ENCODE results near the gene PHLDA3.

PHLDA3 gene

DNA sequence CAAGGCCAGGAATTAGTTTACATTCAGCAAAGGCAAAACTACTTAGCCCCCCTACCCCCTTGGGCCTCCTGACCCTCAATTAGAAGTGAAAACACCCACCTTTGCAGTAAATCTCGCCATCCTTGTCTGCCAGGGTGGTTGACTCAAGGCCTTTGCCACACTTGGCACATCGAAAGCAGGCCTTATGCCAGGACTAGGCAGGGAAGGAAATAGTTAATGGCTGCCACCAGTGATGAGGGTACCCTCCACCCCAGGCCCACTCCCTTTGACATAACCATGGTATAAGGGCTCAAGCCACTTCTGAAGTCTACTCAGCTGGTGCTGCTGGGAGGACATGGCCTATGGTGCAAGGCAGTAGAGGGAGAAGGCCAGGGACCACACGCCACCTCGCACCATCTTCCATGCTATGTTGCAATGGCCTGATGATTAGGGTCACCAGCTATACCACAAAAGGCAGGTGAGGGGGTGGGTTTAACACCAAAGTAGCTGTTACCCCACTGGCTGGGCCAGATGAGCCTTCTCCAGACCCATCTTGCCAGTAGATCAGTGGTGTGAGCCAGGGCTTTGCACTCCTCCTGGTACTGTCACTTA, 16.3 kb upstream of the PHLDA3 start:
- no peak overlapping the region for H3K4me3 ChIP-seq (ENCODE audit: low read depth, low read length)
- ChIA-PET CTCF (interaction anchor here (1.3 to 14.9 kb wide), 2 partner anchors 19 to 29 kb away, joined by 6 to 471 read pairs; no protein-coding TSS in a partner anchor), POLR2A (no interaction called here)
- TF ChIP-seq ZNF48 (tag by site-specific recombination; IDR thresholded peaks at IDR 0.05) (no peak), ZNF10 (tag by site-specific recombination; IDR thresholded peaks at IDR 0.05) (no peak), ZIC2 (tag by site-specific recombination; IDR thresholded peaks at IDR 0.05) (no peak), ZBTB17 (tag by site-specific recombination; IDR thresholded peaks at IDR 0.05) (no peak), ZNF175 (tag by site-specific recombination; IDR thresholded peaks at IDR 0.05) (no peak), BCL11B (tag by site-specific recombination; IDR thresholded peaks at IDR 0.05; ENCODE audit: low read depth) (no peak), PBX3 (CRISPR knock-in tag; IDR thresholded peaks at IDR 0.05) (no peak), ZXDB (tag by site-specific recombination; IDR thresholded peaks at IDR 0.05) (no peak), ZNF610 (tag by site-specific recombination; IDR thresholded peaks at IDR 0.05; ENCODE audit: borderline replicate concordance) (no peak), FEZF1 (tag by site-specific recombination; IDR thresholded peaks at IDR 0.05) (no peak), ZNF223 (tag by site-specific recombination; IDR thresholded peaks at IDR 0.05) (no peak), HOXC10 (CRISPR knock-in tag; IDR thresholded peaks at IDR 0.05) (no peak)
- TF ChIP-seq, protein P1, sequence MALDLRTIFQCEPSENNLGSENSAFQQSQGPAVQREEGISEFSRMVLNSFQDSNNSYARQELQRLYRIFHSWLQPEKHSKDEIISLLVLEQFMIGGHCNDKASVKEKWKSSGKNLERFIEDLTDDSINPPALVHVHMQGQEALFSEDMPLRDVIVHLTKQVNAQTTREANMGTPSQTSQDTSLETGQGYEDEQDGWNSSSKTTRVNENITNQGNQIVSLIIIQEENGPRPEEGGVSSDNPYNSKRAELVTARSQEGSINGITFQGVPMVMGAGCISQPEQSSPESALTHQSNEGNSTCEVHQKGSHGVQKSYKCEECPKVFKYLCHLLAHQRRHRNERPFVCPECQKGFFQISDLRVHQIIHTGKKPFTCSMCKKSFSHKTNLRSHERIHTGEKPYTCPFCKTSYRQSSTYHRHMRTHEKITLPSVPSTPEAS (tag by site-specific recombination; IDR thresholded peaks at IDR 0.05): no peak
- TF ChIP-seq, protein P2, sequence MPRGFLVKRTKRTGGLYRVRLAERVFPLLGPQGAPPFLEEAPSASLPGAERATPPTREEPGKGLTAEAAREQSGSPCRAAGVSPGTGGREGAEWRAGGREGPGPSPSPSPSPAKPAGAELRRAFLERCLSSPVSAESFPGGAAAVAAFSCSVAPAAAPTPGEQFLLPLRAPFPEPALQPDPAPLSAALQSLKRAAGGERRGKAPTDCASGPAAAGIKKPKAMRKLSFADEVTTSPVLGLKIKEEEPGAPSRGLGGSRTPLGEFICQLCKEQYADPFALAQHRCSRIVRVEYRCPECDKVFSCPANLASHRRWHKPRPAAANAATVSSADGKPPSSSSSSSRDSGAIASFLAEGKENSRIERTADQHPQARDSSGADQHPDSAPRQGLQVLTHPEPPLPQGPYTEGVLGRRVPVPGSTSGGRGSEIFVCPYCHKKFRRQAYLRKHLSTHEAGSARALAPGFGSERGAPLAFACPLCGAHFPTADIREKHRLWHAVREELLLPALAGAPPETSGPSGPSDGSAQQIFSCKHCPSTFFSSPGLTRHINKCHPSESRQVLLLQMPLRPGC (tag by site-specific recombination; IDR thresholded peaks at IDR 0.05): no peak
- H3K4me1 ChIP-seq (ENCODE audit: control insufficient read depth, insufficient read depth, low read length): no peaks in the 10 kb centered on the region
- no peak overlapping the region for H3K27ac ChIP-seq (ENCODE audit: extremely low read depth, low read depth, low read length)
- H3K36me3 ChIP-seq (ENCODE audit: control insufficient read depth in 2 of 2, insufficient read depth in 1 of 2, low read length in 2 of 2): no peaks in the 10 kb centered on the region
- H3K9me3 ChIP-seq (ENCODE audit: control insufficient read depth, insufficient read depth, low read depth, low read length): no peaks in the 10 kb centered on the region

DNA sequence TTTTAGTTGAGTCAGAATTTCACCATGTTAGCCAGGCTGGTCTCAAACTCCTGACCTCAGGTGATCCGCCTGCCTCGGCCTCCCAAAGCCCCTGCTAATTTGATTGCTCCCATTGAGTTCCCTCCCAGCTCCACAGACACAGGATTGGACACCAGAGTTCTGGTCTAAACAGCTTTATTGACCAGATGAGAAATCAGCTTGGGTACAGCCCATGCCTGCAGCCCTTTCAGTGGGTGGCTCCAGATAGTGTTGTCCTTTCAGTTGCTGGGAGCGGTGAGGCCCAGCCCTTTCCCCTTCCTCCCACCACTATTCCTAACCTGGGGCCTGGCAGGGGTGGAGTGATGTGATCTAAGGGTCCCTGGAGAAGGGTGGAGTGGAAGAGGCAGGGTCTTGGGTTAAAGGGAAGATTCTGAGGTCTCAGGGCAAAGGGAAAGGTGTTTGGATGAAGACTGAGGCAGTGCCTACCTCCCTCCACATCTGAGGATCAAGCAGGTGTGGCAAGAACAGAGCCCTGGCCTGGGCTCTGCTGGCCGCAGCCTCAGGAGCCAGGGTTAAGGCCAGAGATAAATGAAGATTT, 14.5 kb upstream of the PHLDA3 start:
- no peak overlapping the region for H3K27ac ChIP-seq (ENCODE audit: extremely low read depth, low read depth, low read length)
- no peak overlapping the region for H3K4me3 ChIP-seq (ENCODE audit: low read depth, low read length)
- POLR2A ChIA-PET: interaction anchor here (0.6 to 4.4 kb wide), 5 partner anchors 11 to 36 kb away, joined by 4 to 42 read pairs (median 7); partner anchors contain the start of gene CSRP1
- H3K9me3 ChIP-seq (ENCODE audit: control insufficient read depth, insufficient read depth, low read depth, low read length): no peaks in the 10 kb centered on the region
- H3K4me1 ChIP-seq (ENCODE audit: control insufficient read depth, insufficient read depth, low read length): no peaks in the 10 kb centered on the region
- TF ChIP-seq ZNF214 (tag by site-specific recombination; IDR thresholded peaks at IDR 0.05; ENCODE audit: borderline replicate concordance): no peak
- no peak for TF ChIP-seq ZNF701 (tag by site-specific recombination; IDR thresholded peaks at IDR 0.05)
- TF ChIP-seq ZFHX2 (tag by site-specific recombination; conservative IDR thresholded peaks at IDR 0.05): peak; percentile 33; the same call in 1 of the 2 replicates
- no peak for TF ChIP-seq SP3 (tag by site-specific recombination; IDR thresholded peaks at IDR 0.05)
- peak; percentile 31; the same call in 1 of the 2 replicates for TF ChIP-seq KLF1 (tag by site-specific recombination; IDR thresholded peaks at IDR 0.05)
- CTCF ChIA-PET: interaction anchor here (0.6 to 14.9 kb wide), 20 partner anchors 8 to 310 kb away, joined by 3 to 471 read pairs (median 10); partner anchors contain the start of genes CSRP1 and NAV1
- H3K36me3 ChIP-seq (ENCODE audit: control insufficient read depth in 2 of 2, insufficient read depth in 1 of 2, low read length in 2 of 2): no peaks in the 10 kb centered on the region
